SK-N-SH (cell line): ENCODE measurements around the gene ZYG11A. TPM values are rescaled to one million over a fixed set of nuclear protein-coding genes. Genes with fewer than 3 reads are reported as not detected.

Source experiments
- CTCF ChIA-PET: fragments of 300-600, 350-600 bp; formaldehyde crosslinking; extraction: SDS; loops from one replicate; lab custom pipeline; 2021; lab: Yijun Ruan, JAX
- POLR2A ChIA-PET: fragments of 350-600 bp; sonication (Branson Sonifier 250); formaldehyde crosslinking; extraction: SDS; loops from one replicate; lab custom pipeline; 2020; ENCODE audit warnings: antibody characterized with exemption, inconsistent platforms; lab: Yijun Ruan, JAX
- DNase-seq: peaks from one replicate; pipeline ENCODE4 v3.0.0; 2012
- H2AFZ ChIP-seq: fragments of 200-600 bp; sonication (generic); 2 replicates; pipeline ENCODE4 v1.8.1; 2016; ENCODE audit warnings: antibody characterized with exemption, mild to moderate bottlenecking, low read depth
- H3F3A ChIP-seq: fragments of 200-600 bp; sonication (generic); replicated peaks from 2 replicates; pipeline ENCODE3; 2016; ENCODE audit warnings: antibody characterized with exemption, mild to moderate bottlenecking; ENCODE audit not compliant: insufficient read depth
- H3K27ac ChIP-seq, 2 experiments: fragments of 200-500 bp in 1 of 2; fragments of 200-600 bp in 1 of 2; sonication (Bioruptor generic) in 1 of 2; sonication (generic), shearing (Covaris generic) in 1 of 2; 2 replicates each; pipeline versions ENCODE4 v1.5.1 to v1.6.1; 2014 to 2016; ENCODE audit warnings: low read depth in 2 of 2, inconsistent platforms in 1 of 2, low read length in 1 of 2, mild to moderate bottlenecking in 1 of 2, mixed read lengths in 1 of 2
- H3K27me3 ChIP-seq: fragments of 200-600 bp; sonication (generic), shearing (Covaris generic); 2 replicates; pipeline ENCODE4 v1.6.1; 2016; ENCODE audit warnings: mixed run types; ENCODE audit not compliant: insufficient read depth
- H3K36me3 ChIP-seq, 2 experiments: fragments of 200-500 bp in 1 of 2; fragments of 200-600 bp in 1 of 2; sonication (Bioruptor generic) in 1 of 2; sonication (generic) in 1 of 2; replicated peaks in 1 of 2; 2 replicates each; pipeline versions ENCODE3 to v1.5.1; 2014 to 2016; ENCODE audit warnings: low read length in 1 of 2, mild to moderate bottlenecking in 1 of 2; ENCODE audit not compliant: insufficient read depth in 2 of 2, control insufficient read depth in 1 of 2
- H3K4me1 ChIP-seq, 2 experiments: fragments of 200-500 bp in 1 of 2; fragments of 200-600 bp in 1 of 2; sonication (Bioruptor generic) in 1 of 2; sonication (generic), shearing (Covaris generic) in 1 of 2; 2 replicates each; pipeline versions ENCODE4 v1.5.1 to v1.6.1; 2014 to 2016; ENCODE audit warnings: low read depth in 1 of 2, low read length in 1 of 2, mixed run types in 1 of 2; ENCODE audit not compliant: insufficient read depth in 2 of 2, control insufficient read depth in 1 of 2
- H3K4me2 ChIP-seq: fragments of 200-600 bp; sonication (generic), shearing (Covaris generic); 2 replicates; pipeline ENCODE4 v1.6.1; 2017; ENCODE audit warnings: mixed run types
- H3K4me3 ChIP-seq, 2 experiments: fragments of 200-500 bp in 1 of 2; fragments of 200-600 bp in 1 of 2; sonication (Bioruptor generic) in 1 of 2; sonication (generic), shearing (Covaris generic) in 1 of 2; 2 replicates each; pipeline versions ENCODE4 v1.5.1 to v1.8.1; 2014 to 2016; ENCODE audit warnings: low read depth in 2 of 2, inconsistent platforms in 1 of 2, low read length in 1 of 2, mild to moderate bottlenecking in 1 of 2, mixed read lengths in 1 of 2, moderate library complexity in 1 of 2
- H3K79me2 ChIP-seq: fragments of 200-600 bp; sonication (generic); 2 replicates; pipeline ENCODE4 v1.8.1; 2017; ENCODE audit warnings: mild to moderate bottlenecking; ENCODE audit not compliant: insufficient read depth
- H3K9ac ChIP-seq: fragments of 200-600 bp; sonication (generic); 2 replicates; pipeline ENCODE4 v1.6.1; 2017; ENCODE audit warnings: mixed run types
- H3K9me2 ChIP-seq: fragments of 200-600 bp; sonication (generic); 2 replicates; pipeline ENCODE4 v1.6.1; 2017; ENCODE audit warnings: mixed run types
- H3K9me3 ChIP-seq: fragments of 200-600 bp; sonication (generic); 2 replicates; pipeline ENCODE4 v1.6.1; 2017; ENCODE audit warnings: mixed run types, mild to moderate bottlenecking, moderate library complexity
- H4K20me1 ChIP-seq: fragments of 200-600 bp; sonication (generic); 2 replicates; pipeline ENCODE4 v1.6.1; 2017; ENCODE audit warnings: mild to moderate bottlenecking, mixed run types; ENCODE audit not compliant: insufficient read depth
- CHD2 ChIP-seq: fragments of 150-350 bp; IDR thresholded peaks from 2 replicates; pipeline ENCODE4 v1.6.1; 2018; ENCODE audit warnings: low read length; ENCODE audit not compliant: partially characterized antibody
- EP300 ChIP-seq, 2 experiments: IDR thresholded peaks; 2 replicates each; pipeline versions ENCODE4 v1.4.0 to v1.6.1; 2012; ENCODE audit warnings: borderline replicate concordance in 1 of 2, low read depth in 1 of 2, low read length in 1 of 2
- FOSL2 ChIP-seq: IDR thresholded peaks from 2 replicates; pipeline ENCODE4 v1.4.0; 2012; ENCODE audit warnings: low read depth, mild to moderate bottlenecking, moderate library complexity, borderline replicate concordance
- FOXJ3 ChIP-seq: sonication (generic); formaldehyde crosslinking; IDR thresholded peaks from 2 replicates; pipeline ENCODE4 v1.5.1; 2020; ENCODE audit warnings: mild to moderate bottlenecking, missing genetic modification reagents
- FOXM1 ChIP-seq: IDR thresholded peaks from 2 replicates; pipeline ENCODE4 v1.4.0; 2012; ENCODE audit warnings: low read depth, mild to moderate bottlenecking
- GATA2 ChIP-seq: sonication (generic); formaldehyde crosslinking; IDR thresholded peaks from 2 replicates; pipeline ENCODE4 v1.5.0; 2020; ENCODE audit warnings: mild to moderate bottlenecking, missing genetic modification reagents
- IRF3 ChIP-seq: fragments of 150-350 bp; IDR thresholded peaks from 2 replicates; pipeline ENCODE4 v1.6.1; 2016; ENCODE audit warnings: mild to moderate bottlenecking, low read depth, low read length
- MAX ChIP-seq: IDR thresholded peaks from 2 replicates; pipeline ENCODE4 v1.4.0; 2012; ENCODE audit warnings: low read depth
- MEF2A ChIP-seq: IDR thresholded peaks from 2 replicates; pipeline ENCODE4 v1.4.0; 2012; ENCODE audit warnings: low read depth, borderline replicate concordance
- NRF1 ChIP-seq: IDR thresholded peaks from 2 replicates; pipeline ENCODE4 v1.6.1; 2012; ENCODE audit warnings: low read depth, mild to moderate bottlenecking, low read length
- POLR2AphosphoS5 ChIP-seq: IDR thresholded peaks from 2 replicates; pipeline ENCODE4 v1.6.1; 2012; ENCODE audit warnings: low read depth, low read length
- RCOR1 ChIP-seq: fragments of 150-350 bp; IDR thresholded peaks from 2 replicates; pipeline ENCODE4 v1.6.1; 2017; ENCODE audit warnings: antibody characterized with exemption, low read length
- RFX5 ChIP-seq: IDR thresholded peaks from 2 replicates; pipeline ENCODE4 v1.6.1; 2012; ENCODE audit warnings: mild to moderate bottlenecking, improper control_type of control experiment, low read length
- RXRA ChIP-seq: IDR thresholded peaks from 2 replicates; pipeline ENCODE4 v1.4.0; 2012; ENCODE audit warnings: low read depth, mild to moderate bottlenecking, borderline replicate concordance
- SIN3A ChIP-seq: IDR thresholded peaks from 2 replicates; pipeline ENCODE4 v1.6.1; 2012; ENCODE audit warnings: low read depth, mild to moderate bottlenecking, low read length, moderate library complexity, borderline replicate concordance
- SMC3 ChIP-seq: IDR thresholded peaks from 2 replicates; pipeline ENCODE4 v1.6.1; 2012; ENCODE audit warnings: low read depth, low read length, improper control_type of control experiment
- TEAD4 ChIP-seq: IDR thresholded peaks from 2 replicates; pipeline ENCODE4 v1.4.0; 2012; ENCODE audit warnings: mild to moderate bottlenecking, borderline replicate concordance; ENCODE audit not compliant: insufficient read depth
- USF2 ChIP-seq: fragments of 150-350 bp; IDR thresholded peaks from 2 replicates; pipeline ENCODE4 v1.6.1; 2017; ENCODE audit warnings: antibody characterized with exemption, low read length, low read depth, borderline replicate concordance
- YY1 ChIP-seq: IDR thresholded peaks from 2 replicates; pipeline ENCODE4 v1.4.0; 2012; ENCODE audit warnings: low read depth, mild to moderate bottlenecking
- WGBS: methylation state at CpG from one replicate; pipeline ENCODE4 v1.1.6; 2017; ENCODE audit warnings: low lambda C conversion rate; 5-methylcytosine and 5-hydroxymethylcytosine counted together
- polyA plus RNA-seq, 3 experiments: library from polyadenylated mRNA; depleted of rRNA; stranded (reverse); fragments of >200 nt; gene quantifications; 2 replicates each; pipeline ENCODE4 v1.2.3, GENCODE V29; 2012

The ZYG11A gene
- polyA plus RNA-seq, 1 of the 3 experiments (the other 2 are of a cell fraction): 0.41 TPM

- no peak for TF ChIP-seq FOXJ3 (CRISPR knock-in tag)
- TF ChIP-seq SMC3: no peak
- TF ChIP-seq RFX5: no peak
- TF ChIP-seq, all 33 proteins: peak for 0
Observed at GRCh38 chr1:52887483-52887882, 44.9 kb downstream of the ZYG11A start (continued).

- Histone ChIP-seq H3K79me2 (no peaks in the 10 kb centered on the region), H3K4me2 (no peak overlapping the region), H2AFZ (no peak overlapping the region), H3K9me3 (no peaks in the 10 kb centered on the region), H3K27me3 (no peaks in the 10 kb centered on the region), H4K20me1 (no peaks in the 10 kb centered on the region), H3K36me3 (no peaks in the 10 kb centered on the region), H3F3A (no peaks in the 10 kb centered on the region), H3K4me1 (no peaks in the 10 kb centered on the region), H3K9ac (no peak overlapping the region), H3K27ac (no peak overlapping the region), H3K4me3 (no peak overlapping the region), H3K9me2 (no peaks in the 10 kb centered on the region)
- TF ChIP-seq TEAD4 (no peak), POLR2AphosphoS5 (no peak), NRF1 (no peak), RCOR1 (no peak), YY1 (no peak), GATA2 (CRISPR knock-in tag) (no peak), RXRA (no peak), USF2 (no peak), FOXM1 (no peak), IRF3 (no peak)
- ChIA-PET CTCF (interaction anchor here (1.6 to 4.7 kb wide), 2 partner anchors 13 to 24 kb away, joined by 3 to 22 read pairs; no protein-coding TSS in a partner anchor), POLR2A (no interaction called here)
- DNase-seq: no peak
- 99% methylated on average over 5 of the region's 5 CpGs for whole genome bisulfite sequencing
Observed at GRCh38 chr1:52892424-52893215, 50.1 kb downstream of the ZYG11A start.

GRCh38 chr1:52899445-52899894 lies 56.9 kb downstream of the ZYG11A start:
- ChIA-PET POLR2A (interaction anchor here (0.7 kb wide), 1 partner anchor 609 kb away, joined by 3 read pairs; no protein-coding TSS in a partner anchor), CTCF (interaction anchor here (0.7 kb wide), 1 partner anchor 283 kb away, joined by 3 read pairs; no protein-coding TSS in a partner anchor)
- Histone ChIP-seq H4K20me1 (no peaks in the 10 kb centered on the region), H3K9me2 (no peaks in the 10 kb centered on the region), H3K36me3 (no peaks in the 10 kb centered on the region), H3K27me3 (no peaks in the 10 kb centered on the region), H3K27ac (no peak overlapping the region), H3K79me2 (no peaks in the 10 kb centered on the region), H3K4me3 (no peak overlapping the region), H3K9me3 (no peaks in the 10 kb centered on the region), H3K9ac (no peak overlapping the region), H2AFZ (no peak overlapping the region), H3K4me2 (no peak overlapping the region), H3K4me1 (no peaks in the 10 kb centered on the region), H3F3A (no peaks in the 10 kb centered on the region)
- DNase-seq: no peak
- 56% methylated on average over 4 of the region's 4 CpGs for WGBS
- TF ChIP-seq FOSL2: no peak
- TF ChIP-seq POLR2AphosphoS5: no peak
- TF ChIP-seq GATA2 (CRISPR knock-in tag): no peak
- TF ChIP-seq SIN3A: no peak
- TF ChIP-seq IRF3: no peak
- TF ChIP-seq EP300 (IDR thresholded peaks at IDR 0.05; ENCODE audit: borderline replicate concordance in 1 of 2, low read depth in 1 of 2, low read length in 1 of 2): no peak
- TF ChIP-seq USF2: no peak
- no peak for TF ChIP-seq TEAD4
- TF ChIP-seq RCOR1: no peak
- TF ChIP-seq MAX: no peak
- TF ChIP-seq MEF2A: no peak
- TF ChIP-seq SMC3: no peak
- no peak for TF ChIP-seq CHD2
- no peak for TF ChIP-seq FOXJ3 (CRISPR knock-in tag)
